ENCODE data around the gene PRR19.

PRR19 gene

GRCh38 chr19:42273407-42274064 lies 28.4 kb upstream of the PRR19 start:
- Histone ChIP-seq H3K56ac (ENCODE audit: low read length) (no peak overlapping the region), H3K4me2 (ENCODE audit: low read length) (no peak overlapping the region), H3K79me2 (ENCODE audit: control insufficient read depth, insufficient read depth, low read length) (no peaks in the 10 kb centered on the region), H3K4ac (ENCODE audit: low read depth, low read length) (no peak overlapping the region), H2BK15ac (replicated peaks; ENCODE audit: low read depth) (no peak overlapping the region), H4K5ac (ENCODE audit: low read length) (no peak overlapping the region), H3K27me3 (ENCODE audit: insufficient read depth, low read length, poor library complexity) (no peaks in the 10 kb centered on the region), H2BK5ac (ENCODE audit: low read length) (no peak overlapping the region), H2BK120ac (ENCODE audit: low read depth, low read length) (no peak overlapping the region), H3K9ac (ENCODE audit: low read length) (no peak overlapping the region), H2AK5ac (ENCODE audit: low read length) (no peak overlapping the region), H3K18ac (ENCODE audit: low read length) (no peak overlapping the region), H3K79me1 (ENCODE audit: low read length) (peaks cover 7% of the 10 kb centered on the region), H3K4me3 (ENCODE audit: low read length) (no peak overlapping the region), H3K4me1 (ENCODE audit: control insufficient read depth, low read depth, low read length) (peaks cover 2% of the 10 kb centered on the region), H3K27ac (ENCODE audit: low read depth, low read length) (no peak overlapping the region), H3K23ac (ENCODE audit: low read length) (no peak overlapping the region), H3K36me3 (ENCODE audit: control insufficient read depth, insufficient read depth, low read length) (peaks cover 2% of the 10 kb centered on the region), H4K8ac (ENCODE audit: low read depth, low read length) (no peak overlapping the region)
- no CpG with 5 or more reads among the region's 43 CpGs for WGBS (ENCODE audit: extremely low coverage, insufficient coverage, low lambda C conversion rate)
- DNase-seq: no peak

DNA sequence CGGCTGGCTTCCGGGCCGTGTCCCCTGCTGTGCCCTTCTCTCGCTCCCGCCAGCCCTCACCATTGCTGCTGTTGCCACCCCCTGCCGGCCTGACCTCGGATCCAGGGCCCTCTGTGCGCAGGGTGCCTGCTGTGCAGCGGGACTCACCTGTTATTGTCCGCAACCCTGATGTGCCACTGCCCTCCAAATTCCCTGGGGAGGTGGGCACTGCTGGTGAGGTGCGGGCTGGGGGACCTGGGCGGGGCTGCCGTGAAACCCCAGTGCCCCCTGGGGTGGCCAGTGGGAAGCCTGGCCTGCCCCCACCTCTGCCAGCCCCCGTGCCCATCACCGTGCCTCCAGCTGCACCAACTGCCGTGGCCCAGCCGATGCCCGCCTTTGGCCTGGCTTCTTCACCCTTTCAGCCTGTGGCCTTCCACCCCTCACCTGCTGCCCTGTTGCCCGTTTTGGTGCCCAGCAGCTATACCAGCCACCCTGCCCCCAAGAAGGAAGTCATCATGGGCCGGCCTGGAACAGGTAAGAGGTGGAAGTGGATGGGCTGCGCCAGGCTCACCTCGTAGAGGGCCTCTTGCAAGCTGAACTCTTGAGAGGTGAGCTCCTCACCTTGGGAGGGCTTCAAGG lies 27.8 kb upstream of the PRR19 start:
- no peak overlapping the region for H3K56ac ChIP-seq (ENCODE audit: low read length)
- no peak for DNase-seq
- no peak overlapping the region for H3K9ac ChIP-seq (ENCODE audit: low read length)
- H3K23ac ChIP-seq (ENCODE audit: low read length): no peak overlapping the region
- H3K18ac ChIP-seq (ENCODE audit: low read length): no peak overlapping the region
- peaks cover 7% of the 10 kb centered on the region for H3K79me1 ChIP-seq (ENCODE audit: low read length)
- H4K5ac ChIP-seq (ENCODE audit: low read length): no peak overlapping the region
- no CpG with 5 or more reads among the region's 22 CpGs for WGBS (ENCODE audit: extremely low coverage, insufficient coverage, low lambda C conversion rate)
- H3K4me2 ChIP-seq (ENCODE audit: low read length): no peak overlapping the region
- H2BK15ac ChIP-seq (replicated peaks; ENCODE audit: low read depth): no peak overlapping the region
- peaks cover 2% of the 10 kb centered on the region for H3K4me1 ChIP-seq (ENCODE audit: control insufficient read depth, low read depth, low read length)
- H3K27ac ChIP-seq (ENCODE audit: low read depth, low read length): no peak overlapping the region
- peaks cover 2% of the 10 kb centered on the region for H3K36me3 ChIP-seq (ENCODE audit: control insufficient read depth, insufficient read depth, low read length)
- no peak overlapping the region for H4K8ac ChIP-seq (ENCODE audit: low read depth, low read length)
- H3K79me2 ChIP-seq (ENCODE audit: control insufficient read depth, insufficient read depth, low read length): no peaks in the 10 kb centered on the region
- H3K4ac ChIP-seq (ENCODE audit: low read depth, low read length): no peak overlapping the region
- no peak overlapping the region for H2BK120ac ChIP-seq (ENCODE audit: low read depth, low read length)
- H3K27me3 ChIP-seq (ENCODE audit: insufficient read depth, low read length, poor library complexity): no peaks in the 10 kb centered on the region
- no peak overlapping the region for H2AK5ac ChIP-seq (ENCODE audit: low read length)
- no peak overlapping the region for H3K4me3 ChIP-seq (ENCODE audit: low read length)
- no peak overlapping the region for H2BK5ac ChIP-seq (ENCODE audit: low read length)

DNA sequence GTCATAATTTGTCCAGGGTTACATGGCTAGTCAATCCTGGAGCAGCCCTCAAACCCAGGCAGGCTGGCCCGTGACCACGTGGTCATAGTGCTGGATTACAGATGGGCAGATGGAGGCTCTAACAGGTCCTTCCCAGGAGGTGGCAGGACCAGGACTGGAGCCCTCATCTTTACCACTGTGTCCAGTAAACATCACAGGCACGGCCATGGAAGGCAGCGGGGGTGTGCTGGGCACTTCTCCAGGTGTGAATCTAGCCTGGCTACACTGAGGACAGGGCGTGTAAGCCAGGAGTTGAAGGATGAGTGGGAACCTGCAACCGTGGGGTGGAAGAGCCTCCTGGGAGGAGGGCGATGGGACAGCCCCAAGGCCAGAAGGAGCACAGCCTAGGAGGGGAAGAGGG lies 26.8 kb upstream of the PRR19 start:
- no peak overlapping the region for H2AK5ac ChIP-seq (ENCODE audit: low read length)
- no peak overlapping the region for H3K56ac ChIP-seq (ENCODE audit: low read length)
- no peak overlapping the region for H2BK120ac ChIP-seq (ENCODE audit: low read depth, low read length)
- no peak overlapping the region for H3K18ac ChIP-seq (ENCODE audit: low read length)
- WGBS (ENCODE audit: extremely low coverage, insufficient coverage, low lambda C conversion rate): no CpG with 5 or more reads among the region's 7 CpGs
- peaks cover 2% of the 10 kb centered on the region for H3K36me3 ChIP-seq (ENCODE audit: control insufficient read depth, insufficient read depth, low read length)
- H3K27ac ChIP-seq (ENCODE audit: low read depth, low read length): no peak overlapping the region
- no peak overlapping the region for H4K8ac ChIP-seq (ENCODE audit: low read depth, low read length)
- no peak overlapping the region for H3K4ac ChIP-seq (ENCODE audit: low read depth, low read length)
- no peaks in the 10 kb centered on the region for H3K27me3 ChIP-seq (ENCODE audit: insufficient read depth, low read length, poor library complexity)
- no peak overlapping the region for H4K5ac ChIP-seq (ENCODE audit: low read length)
- no peaks in the 10 kb centered on the region for H3K79me2 ChIP-seq (ENCODE audit: control insufficient read depth, insufficient read depth, low read length)
- no peak overlapping the region for H2BK15ac ChIP-seq (replicated peaks; ENCODE audit: low read depth)
- H3K4me2 ChIP-seq (ENCODE audit: low read length): no peak overlapping the region
- H3K23ac ChIP-seq (ENCODE audit: low read length): no peak overlapping the region
- H3K9ac ChIP-seq (ENCODE audit: low read length): no peak overlapping the region
- DNase-seq: no peak
- H2BK5ac ChIP-seq (ENCODE audit: low read length): no peak overlapping the region
- H3K4me3 ChIP-seq (ENCODE audit: low read length): no peak overlapping the region
- H3K79me1 ChIP-seq (ENCODE audit: low read length): peaks cover 2% of the 10 kb centered on the region
- H3K4me1 ChIP-seq (ENCODE audit: control insufficient read depth, low read depth, low read length): no peaks in the 10 kb centered on the region

DNA sequence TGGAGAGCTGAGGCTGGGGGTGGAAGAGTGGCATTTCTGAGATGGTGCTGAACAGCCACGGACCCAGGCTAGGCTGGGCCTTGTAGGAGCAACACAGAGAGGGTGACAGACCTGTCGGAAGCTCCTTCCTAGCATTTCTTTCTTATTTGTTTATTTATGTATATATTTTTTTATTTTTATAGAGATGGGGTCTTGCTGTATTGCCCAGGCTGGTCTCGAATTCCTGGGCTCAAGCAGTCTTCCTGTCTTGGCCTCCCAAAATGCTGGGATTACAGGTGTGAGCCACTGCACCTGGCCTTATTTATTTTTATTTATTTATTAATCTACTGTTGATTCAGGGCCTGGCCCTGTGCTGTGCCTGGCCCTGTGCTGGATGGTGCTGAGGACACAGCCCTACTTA lies 26.4 kb upstream of the PRR19 start:
- Histone ChIP-seq H3K56ac (ENCODE audit: low read length) (no peak overlapping the region), H4K8ac (ENCODE audit: low read depth, low read length) (no peak overlapping the region), H3K4me1 (ENCODE audit: control insufficient read depth, low read depth, low read length) (no peaks in the 10 kb centered on the region), H2BK120ac (ENCODE audit: low read depth, low read length) (no peak overlapping the region), H3K27ac (ENCODE audit: low read depth, low read length) (no peak overlapping the region), H3K79me1 (ENCODE audit: low read length) (peaks cover 2% of the 10 kb centered on the region), H2BK15ac (replicated peaks; ENCODE audit: low read depth) (no peak overlapping the region), H3K79me2 (ENCODE audit: control insufficient read depth, insufficient read depth, low read length) (no peaks in the 10 kb centered on the region), H3K4me3 (ENCODE audit: low read length) (no peak overlapping the region), H2BK5ac (ENCODE audit: low read length) (no peak overlapping the region), H3K4me2 (ENCODE audit: low read length) (no peak overlapping the region), H3K9ac (ENCODE audit: low read length) (no peak overlapping the region), H3K4ac (ENCODE audit: low read depth, low read length) (no peak overlapping the region), H4K5ac (ENCODE audit: low read length) (no peak overlapping the region), H3K23ac (ENCODE audit: low read length) (no peak overlapping the region), H3K36me3 (ENCODE audit: control insufficient read depth, insufficient read depth, low read length) (peaks cover 2% of the 10 kb centered on the region), H2AK5ac (ENCODE audit: low read length) (no peak overlapping the region), H3K27me3 (ENCODE audit: insufficient read depth, low read length, poor library complexity) (no peaks in the 10 kb centered on the region), H3K18ac (ENCODE audit: low read length) (no peak overlapping the region)
- DNase-seq: no peak
- no CpG with 5 or more reads among the region's 3 CpGs for WGBS (ENCODE audit: extremely low coverage, insufficient coverage, low lambda C conversion rate)

DNA sequence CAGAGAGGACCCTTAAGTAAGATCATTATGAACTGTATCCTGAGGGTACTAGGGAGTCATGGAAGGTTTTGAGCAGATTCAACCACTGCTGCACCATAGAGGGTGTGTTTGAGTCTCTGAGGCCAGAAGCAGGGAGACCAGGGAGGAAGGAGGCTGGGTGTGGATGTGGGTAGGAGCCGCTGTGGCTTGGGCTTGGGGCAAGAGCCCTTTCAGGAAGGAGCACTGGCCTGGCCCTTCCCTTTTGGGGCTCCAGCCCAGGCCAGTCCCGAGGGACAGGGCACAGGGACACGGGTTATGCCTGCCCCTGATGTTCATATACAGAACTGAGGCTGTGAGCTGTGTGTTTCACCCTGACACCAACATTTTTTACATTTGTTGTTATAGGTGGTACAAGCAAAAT lies 25.6 kb upstream of the PRR19 start:
- no CpG with 5 or more reads among the region's 3 CpGs for WGBS (ENCODE audit: extremely low coverage, insufficient coverage, low lambda C conversion rate)
- Histone ChIP-seq H3K4me2 (ENCODE audit: low read length) (no peak overlapping the region), H3K36me3 (ENCODE audit: control insufficient read depth, insufficient read depth, low read length) (peaks cover 2% of the 10 kb centered on the region), H2BK120ac (ENCODE audit: low read depth, low read length) (no peak overlapping the region), H3K4ac (ENCODE audit: low read depth, low read length) (no peak overlapping the region), H3K56ac (ENCODE audit: low read length) (no peak overlapping the region), H3K9ac (ENCODE audit: low read length) (no peak overlapping the region), H3K79me2 (ENCODE audit: control insufficient read depth, insufficient read depth, low read length) (no peaks in the 10 kb centered on the region), H3K23ac (ENCODE audit: low read length) (no peak overlapping the region), H2BK5ac (ENCODE audit: low read length) (no peak overlapping the region), H3K4me3 (ENCODE audit: low read length) (no peak overlapping the region), H3K79me1 (ENCODE audit: low read length) (no peaks in the 10 kb centered on the region), H2BK15ac (replicated peaks; ENCODE audit: low read depth) (no peak overlapping the region), H3K27me3 (ENCODE audit: insufficient read depth, low read length, poor library complexity) (no peaks in the 10 kb centered on the region), H4K5ac (ENCODE audit: low read length) (no peak overlapping the region), H3K27ac (ENCODE audit: low read depth, low read length) (no peak overlapping the region), H2AK5ac (ENCODE audit: low read length) (no peak overlapping the region), H3K4me1 (ENCODE audit: control insufficient read depth, low read depth, low read length) (no peaks in the 10 kb centered on the region), H4K8ac (ENCODE audit: low read depth, low read length) (no peak overlapping the region), H3K18ac (ENCODE audit: low read length) (no peak overlapping the region)
- DNase-seq: no peak

GRCh38 chr19:42276821-42277220 lies 25.1 kb upstream of the PRR19 start:
- Histone ChIP-seq H3K9ac (ENCODE audit: low read length) (no peak overlapping the region), H2AK5ac (ENCODE audit: low read length) (no peak overlapping the region), H3K27ac (ENCODE audit: low read depth, low read length) (no peak overlapping the region), H4K5ac (ENCODE audit: low read length) (no peak overlapping the region), H2BK120ac (ENCODE audit: low read depth, low read length) (no peak overlapping the region), H3K23ac (ENCODE audit: low read length) (no peak overlapping the region), H3K4me2 (ENCODE audit: low read length) (no peak overlapping the region), H3K4me1 (ENCODE audit: control insufficient read depth, low read depth, low read length) (no peaks in the 10 kb centered on the region), H3K36me3 (ENCODE audit: control insufficient read depth, insufficient read depth, low read length) (peaks cover 2% of the 10 kb centered on the region), H3K18ac (ENCODE audit: low read length) (no peak overlapping the region), H2BK15ac (replicated peaks; ENCODE audit: low read depth) (no peak overlapping the region), H4K8ac (ENCODE audit: low read depth, low read length) (no peak overlapping the region), H3K79me2 (ENCODE audit: control insufficient read depth, insufficient read depth, low read length) (no peaks in the 10 kb centered on the region), H2BK5ac (ENCODE audit: low read length) (no peak overlapping the region), H3K56ac (ENCODE audit: low read length) (no peak overlapping the region), H3K4ac (ENCODE audit: low read depth, low read length) (no peak overlapping the region), H3K27me3 (ENCODE audit: insufficient read depth, low read length, poor library complexity) (no peaks in the 10 kb centered on the region), H3K79me1 (ENCODE audit: low read length) (no peaks in the 10 kb centered on the region), H3K4me3 (ENCODE audit: low read length) (no peak overlapping the region)
- no peak for DNase-seq
- WGBS (ENCODE audit: extremely low coverage, insufficient coverage, low lambda C conversion rate): no CpG with 5 or more reads among the region's 4 CpGs
